H1 (cell line): ENCODE data around the gene LRRC15. TPM values are rescaled to one million over a fixed set of nuclear protein-coding genes. Genes with fewer than 3 reads are reported as not detected.

ENCODE experiments used
- CTCF ChIA-PET: fragments of 300-600 bp; sonication (Branson Sonifier 250); formaldehyde crosslinking; loops from one replicate; lab custom pipeline; 2021; ENCODE audit not compliant: partially characterized antibody; lab: Charles Lee
- POLR2A ChIA-PET: fragments of 300-600 bp; sonication (Branson Sonifier 250); formaldehyde crosslinking; loops from one replicate; lab custom pipeline; 2021; ENCODE audit warnings: inconsistent platforms; ENCODE audit not compliant: partially characterized antibody; lab: Charles Lee
- DNase-seq, 2 experiments: peaks; one replicate each; pipeline versions ENCODE4 v3.0.0 to v3.0.0-alpha.2; 2010 to 2022; ENCODE audit warnings: low spot score in 2 of 2, low read depth in 1 of 2, mixed read lengths in 1 of 2
- FAIRE-seq: peaks from 2 replicates; lab custom pipeline; 2011; peaks lifted over from hg19 to GRCh38; lab: Jason Lieb, UNC
- H2AFZ ChIP-seq: 2 replicates; pipeline ENCODE4 v1.8.1; 2012; ENCODE audit warnings: low read length, inconsistent platforms
- H2AK5ac ChIP-seq: 2 replicates; pipeline ENCODE4 v1.6.1; 2013; ENCODE audit warnings: low read depth, low read length
- H2BK120ac ChIP-seq: replicated peaks from 2 replicates; pipeline ENCODE3; 2013; ENCODE audit warnings: low read depth, low read length, inconsistent platforms
- H2BK12ac ChIP-seq: 2 replicates; pipeline ENCODE4 v1.6.1; 2013; ENCODE audit warnings: low read depth, low read length
- H2BK15ac ChIP-seq: 2 replicates; pipeline ENCODE4 v1.6.1; 2013; ENCODE audit warnings: low read length
- H2BK20ac ChIP-seq: 2 replicates; pipeline ENCODE4 v1.6.1; 2013; ENCODE audit warnings: low read length
- H2BK5ac ChIP-seq: 2 replicates; pipeline ENCODE4 v1.6.1; 2013; ENCODE audit warnings: low read depth, low read length
- H3K14ac ChIP-seq: 2 replicates; pipeline ENCODE4 v1.6.1; 2013; ENCODE audit warnings: inconsistent platforms; ENCODE audit not compliant: insufficient read length
- H3K18ac ChIP-seq: 2 replicates; pipeline ENCODE4 v1.6.1; 2013; ENCODE audit warnings: low read length; ENCODE audit errors: extremely low read depth
- H3K23ac ChIP-seq: 2 replicates; pipeline ENCODE4 v1.6.1; 2013; ENCODE audit warnings: inconsistent platforms; ENCODE audit not compliant: insufficient read length
- H3K23me2 ChIP-seq: 2 replicates; pipeline ENCODE4 v1.6.1; 2013; ENCODE audit warnings: low read depth, low read length
- H3K27ac ChIP-seq: 2 replicates; pipeline ENCODE4 v1.6.1; 2011; ENCODE audit warnings: low read depth, low read length, inconsistent platforms
- H3K27me3 ChIP-seq, 4 experiments: replicated peaks in 1 of 4; 1 replicate in 1 of 4; 2 replicates in 3 of 4; pipeline versions ENCODE4 v1.6.1 to v1.8.1; 2011 to 2013; ENCODE audit warnings: low read length in 3 of 4, mild to moderate bottlenecking in 3 of 4, inconsistent platforms in 2 of 4, mixed read lengths in 2 of 4, moderate library complexity in 1 of 4; ENCODE audit not compliant: control insufficient read depth in 3 of 4, insufficient read depth in 3 of 4; ENCODE audit errors: extremely low read depth in 1 of 4
- H3K36me3 ChIP-seq, 4 experiments: 2 replicates each; pipeline versions ENCODE4 v1.6.1 to v1.8.1; 2011 to 2013; ENCODE audit warnings: mild to moderate bottlenecking in 4 of 4, low read length in 3 of 4, moderate library complexity in 2 of 4, control low read depth in 1 of 4, inconsistent platforms in 1 of 4; ENCODE audit not compliant: insufficient read depth in 4 of 4, control insufficient read depth in 2 of 4
- H3K4ac ChIP-seq: replicated peaks from 2 replicates; pipeline ENCODE3; 2013; ENCODE audit warnings: low read length, low read depth, mixed read lengths, inconsistent platforms; ENCODE audit not compliant: insufficient read length
- H3K4me1 ChIP-seq, 4 experiments: replicated peaks in 1 of 4; 1 replicate in 1 of 4; 2 replicates in 3 of 4; pipeline versions ENCODE4 v1.6.1 to v1.8.1; 2011 to 2013; ENCODE audit warnings: low read length in 3 of 4, inconsistent platforms in 2 of 4, mixed read lengths in 1 of 4; ENCODE audit not compliant: insufficient read depth in 4 of 4, control insufficient read depth in 3 of 4
- H3K4me2 ChIP-seq, 2 experiments: 2 replicates each; pipeline versions ENCODE4 v1.6.1 to v1.8.1; 2011 to 2013; ENCODE audit warnings: low read depth in 2 of 2, low read length in 2 of 2, control low read depth in 1 of 2, inconsistent platforms in 1 of 2, mild to moderate bottlenecking in 1 of 2; ENCODE audit not compliant: insufficient read depth in 1 of 2
- H3K4me3 ChIP-seq, 4 experiments: fragments of 200-600, 300-600 bp in 1 of 4; sonication (generic), shearing (Covaris generic), sonication (Bioruptor Twin) in 1 of 4; 2 replicates each; pipeline versions ENCODE4 v1.5.1 to v1.8.1; 2011 to 2016; ENCODE audit warnings: low read length in 4 of 4, low read depth in 3 of 4, control low read depth in 2 of 4, inconsistent platforms in 2 of 4, mild to moderate bottlenecking in 2 of 4, mixed read lengths in 1 of 4, moderate library complexity in 1 of 4; ENCODE audit not compliant: insufficient read depth in 2 of 4; ENCODE audit errors: extremely low read depth in 1 of 4
- H3K56ac ChIP-seq: replicated peaks from 2 replicates; pipeline ENCODE3; 2013; ENCODE audit warnings: low read depth, mild to moderate bottlenecking, mixed read lengths, low read length, inconsistent platforms; ENCODE audit not compliant: insufficient read length
- H3K79me1 ChIP-seq: 2 replicates; pipeline ENCODE4 v1.6.1; 2013; ENCODE audit warnings: low read depth, low read length, control low read depth
- H3K79me2 ChIP-seq, 2 experiments: 2 replicates each; pipeline versions ENCODE4 v1.6.1 to v1.8.1; 2012 to 2013; ENCODE audit warnings: low read length in 2 of 2, mild to moderate bottlenecking in 2 of 2, inconsistent platforms in 1 of 2; ENCODE audit not compliant: insufficient read depth in 2 of 2, control insufficient read depth in 1 of 2
- H3K9ac ChIP-seq, 4 experiments: replicated peaks in 1 of 4; 1 replicate in 1 of 4; 2 replicates in 3 of 4; pipeline versions ENCODE4 v1.6.1 to v1.8.1; 2011 to 2013; ENCODE audit warnings: low read depth in 3 of 4, low read length in 3 of 4, control low read depth in 2 of 4, mild to moderate bottlenecking in 2 of 4, moderate library complexity in 2 of 4, inconsistent platforms in 1 of 4; ENCODE audit errors: extremely low read depth in 1 of 4
- H3K9me3 ChIP-seq, 2 experiments: 2 replicates each; pipeline versions ENCODE4 v1.6.1 to v1.8.1; 2012 to 2013; ENCODE audit warnings: mild to moderate bottlenecking in 2 of 2, moderate library complexity in 2 of 2, control low read depth in 1 of 2, inconsistent platforms in 1 of 2, low read depth in 1 of 2, low read length in 1 of 2, mixed read lengths in 1 of 2; ENCODE audit not compliant: insufficient read depth in 2 of 2
- H4K20me1 ChIP-seq, 2 experiments: replicated peaks in 1 of 2; 2 replicates each; pipeline versions ENCODE3 to v1.8.1; 2011 to 2013; ENCODE audit warnings: inconsistent platforms in 2 of 2, low read length in 2 of 2, mild to moderate bottlenecking in 1 of 2; ENCODE audit not compliant: insufficient read depth in 2 of 2, control insufficient read depth in 1 of 2
- H4K5ac ChIP-seq: 2 replicates; pipeline ENCODE4 v1.6.1; 2013; ENCODE audit warnings: low read length, low read depth, mixed read lengths, inconsistent platforms; ENCODE audit not compliant: insufficient read length
- H4K8ac ChIP-seq: 2 replicates; pipeline ENCODE4 v1.8.0; 2013; ENCODE audit warnings: mild to moderate bottlenecking, moderate library complexity, low read length, inconsistent platforms; ENCODE audit not compliant: insufficient read depth; ENCODE audit errors: extremely low read depth
- H4K91ac ChIP-seq: replicated peaks from 2 replicates; pipeline ENCODE3; 2013; ENCODE audit warnings: low read length, mixed read lengths, inconsistent platforms; ENCODE audit not compliant: insufficient read length
- ATF3 ChIP-seq: IDR thresholded peaks from 2 replicates; pipeline ENCODE4 v1.6.1; 2011; ENCODE audit warnings: low read depth, mild to moderate bottlenecking, low read length; ENCODE audit not compliant: insufficient read depth
- BRCA1 ChIP-seq: IDR thresholded peaks from 2 replicates; pipeline ENCODE4 v1.6.1; 2012; ENCODE audit warnings: low read depth, low read length, improper control_type of control experiment
- CHD2 ChIP-seq: IDR thresholded peaks from 2 replicates; pipeline ENCODE4 v1.6.1; 2012; ENCODE audit warnings: low read length, improper control_type of control experiment
- NANOG ChIP-seq: IDR thresholded peaks from 2 replicates; pipeline ENCODE4 v1.6.1; 2011; ENCODE audit warnings: low read length, low read depth, mild to moderate bottlenecking, inconsistent platforms; ENCODE audit not compliant: insufficient read depth, poor library complexity, severe bottlenecking
- RNF2 ChIP-seq: fragments of 200-900, 300-1000 bp; sonication (generic); IDR thresholded peaks from 2 replicates; pipeline ENCODE4 v1.7.1; 2016; ENCODE audit warnings: borderline replicate concordance, low read depth, mild to moderate bottlenecking, antibody characterized with exemption, low read length; ENCODE audit not compliant: poor library complexity, severe bottlenecking; ENCODE audit errors: missing control alignments
- SP2 ChIP-seq: IDR thresholded peaks from 2 replicates; pipeline ENCODE4 v1.6.1; 2012; ENCODE audit warnings: mild to moderate bottlenecking, low read length, inconsistent platforms
- WGBS, 2 experiments: shearing (Covaris generic) in 1 of 2; methylation state at CpG; one replicate each; pipeline versions ENCODE4 v1.1.6 to v1.1.7; 2013 to 2015; ENCODE audit warnings: low lambda C conversion rate in 2 of 2, mixed read lengths in 2 of 2, inconsistent platforms in 1 of 2, low coverage in 1 of 2, missing lambda C conversion rate in 1 of 2; ENCODE audit not compliant: insufficient replicate concordance in 2 of 2, insufficient coverage in 1 of 2, insufficient read length in 1 of 2; ENCODE audit errors: extremely low coverage in 1 of 2, missing lambda C conversion rate in 1 of 2; 5-methylcytosine and 5-hydroxymethylcytosine counted together
- polyA plus RNA-seq, 7 experiments: library from polyadenylated mRNA; depleted of rRNA in 3 of 7; stranded (reverse) in 5 of 7; unstranded in 2 of 7; fragments of >200 nt in 5 of 7; fragments of 200-250 nt in 2 of 7; gene quantifications; 1 replicate in 5 of 7; 2 replicates in 1 of 7; 4 replicates in 1 of 7; pipeline versions ENCODE4 v1.2.1 to v1.2.3, GENCODE V29; 2011 to 2013; ENCODE audit warnings: missing spikeins in 2 of 7, mixed read lengths in 2 of 7
- total RNA-seq: library from RNA; stranded (reverse); fragmentation: NEBNext Ultra II Directional; extraction: Animal tissue kit (Norgen Biotek cat#: 25700); gene quantifications from 2 replicates; pipeline ENCODE4 v1.2.1, GENCODE V29; 2021

LRRC15 gene
- total and polyA plus RNA-seq, 2 of the 8 experiments (the other 6 are each of a cell fraction or from before 2014, with no cell fraction given): 0.15 to 0.37 TPM

- H3K23ac ChIP-seq: no peak overlapping the region
- H3K79me1 ChIP-seq: no peaks in the 10 kb centered on the region
- no peak overlapping the region for H2AFZ ChIP-seq
- peaks cover 3% of the 10 kb centered on the region for H3K23me2 ChIP-seq
- H4K91ac ChIP-seq: no peak overlapping the region
- H4K5ac ChIP-seq: no peak overlapping the region
- POLR2A ChIA-PET: no interaction called here
- no peak overlapping the region for H2BK15ac ChIP-seq
- no peak overlapping the region for H2BK120ac ChIP-seq
- TF ChIP-seq SP2 (no peak), BRCA1 (no peak), RNF2 (no peak), ATF3 (no peak), NANOG (no peak), CHD2 (no peak)
- no peak overlapping the region for H3K27ac ChIP-seq
- H3K4ac ChIP-seq: no peak overlapping the region
- CTCF ChIA-PET: interaction anchor here (1.2 to 1.6 kb wide), 2 partner anchors 12 to 49 kb away, joined by 3 to 5 read pairs; no protein-coding TSS in a partner anchor
- no peak overlapping the region for H3K4me2 ChIP-seq
- no peaks in the 10 kb centered on the region for H3K36me3 ChIP-seq
- FAIRE-seq (no peak), DNase-seq (peak in 1 of 2 experiments; percentile 17)
- H3K9me3 ChIP-seq: peaks cover 0 to 4% of the 10 kb centered on the region in 2 experiments; a peak in 1 of 4 replicates
- WGBS, 2 experiments: 94% methylated on average over 7 of the region's 7 CpGs; no CpG with 5 or more reads in 1 of the 2 experiments
- no peak overlapping the region for H2BK20ac ChIP-seq
- no peak overlapping the region for H3K18ac ChIP-seq
- H2BK12ac ChIP-seq: no peak overlapping the region
- no peak overlapping the region for H3K56ac ChIP-seq
- H3K79me2 ChIP-seq: no peaks in the 10 kb centered on the region
- no peak overlapping the region for H3K4me3 ChIP-seq
- no peak overlapping the region for H3K9ac ChIP-seq
- peaks cover 0 to 9% (median 5%) of the 10 kb centered on the region in 4 experiments; a peak in 4 of 7 replicates for H3K4me1 ChIP-seq
- no peaks in the 10 kb centered on the region for H4K20me1 ChIP-seq
- peaks cover 7 to 19% (median 13%) of the 10 kb centered on the region in 4 experiments; a peak in 6 of 7 replicates for H3K27me3 ChIP-seq
- no peak overlapping the region for H2AK5ac ChIP-seq
- no peak overlapping the region for H4K8ac ChIP-seq
- no peak overlapping the region for H2BK5ac ChIP-seq
- H3K14ac ChIP-seq: no peak overlapping the region
Measured at GRCh38 chr3:194392576-194392975, 23.0 kb upstream of the LRRC15 start.
